GM12878 (cell line): ENCODE measurements around the gene CMAS.

Experiments
- CHD4 ChIP-seq: fragments of 200-600 bp; sonication (generic); IDR thresholded peaks from 2 replicates; pipeline ENCODE4 v1.6.1; 2016; ENCODE audit warnings: mild to moderate bottlenecking
- CTCF ChIP-seq, 3 experiments: IDR thresholded peaks in 2 of 3; conservative IDR thresholded peaks in 1 of 3; 2 replicates each; pipeline ENCODE4 v1.5.1; 2011; ENCODE audit warnings: low read depth in 3 of 3, low read length in 3 of 3, mild to moderate bottlenecking in 3 of 3, control low read depth in 2 of 3, moderate library complexity in 2 of 3, inconsistent platforms in 1 of 3, mixed read lengths in 1 of 3; ENCODE audit not compliant: control insufficient read depth in 2 of 3, insufficient read depth in 1 of 3; ENCODE audit errors: extremely low read depth in 1 of 3
- EP300 ChIP-seq, 2 experiments: fragments of 150-350 bp in 1 of 2; IDR thresholded peaks; 2 replicates each; pipeline ENCODE4 v1.6.1; 2011 to 2012; ENCODE audit warnings: low read depth in 2 of 2, low read length in 2 of 2, borderline replicate concordance in 1 of 2, improper control_type of control experiment in 1 of 2, inconsistent platforms in 1 of 2; ENCODE audit not compliant: control insufficient read depth in 1 of 2
- PBX3 ChIP-seq: IDR thresholded peaks from 2 replicates; pipeline ENCODE4 v1.6.1; 2011; ENCODE audit warnings: mild to moderate bottlenecking, low read depth, low read length, moderate library complexity; ENCODE audit not compliant: insufficient replicate concordance
- POLR2A ChIP-seq: IDR thresholded peaks from 2 replicates; pipeline ENCODE4 v1.6.1; 2011; ENCODE audit warnings: low read depth, mild to moderate bottlenecking, low read length
- SUPT20H ChIP-seq: IDR thresholded peaks from 2 replicates; pipeline ENCODE4 v1.6.1; 2011; ENCODE audit warnings: low read depth, mild to moderate bottlenecking, low read length, moderate library complexity, borderline replicate concordance; ENCODE audit not compliant: control insufficient read depth

GRCh38 chr12:22056607-22057006 lies 10.6 kb downstream of the CMAS start:
- TF ChIP-seq CTCF (IDR thresholded peaks at IDR 0.05 in 2 of 3, conservative IDR thresholded peaks at IDR 0.05 in 1 of 3; ENCODE audit: control insufficient read depth in 2 of 3, extremely low read depth in 1 of 3, insufficient read depth in 1 of 3, low read depth in 3 of 3, low read length in 3 of 3) (no peak), EP300 (IDR thresholded peaks at IDR 0.05; ENCODE audit: borderline replicate concordance in 1 of 2, control insufficient read depth in 1 of 2, low read depth in 2 of 2, low read length in 2 of 2) (no peak), PBX3 (no peak), SUPT20H (no peak), POLR2A (no peak), CHD4 (no peak)
